ENCODE measurements around the gene ZNF554.

DNA sequence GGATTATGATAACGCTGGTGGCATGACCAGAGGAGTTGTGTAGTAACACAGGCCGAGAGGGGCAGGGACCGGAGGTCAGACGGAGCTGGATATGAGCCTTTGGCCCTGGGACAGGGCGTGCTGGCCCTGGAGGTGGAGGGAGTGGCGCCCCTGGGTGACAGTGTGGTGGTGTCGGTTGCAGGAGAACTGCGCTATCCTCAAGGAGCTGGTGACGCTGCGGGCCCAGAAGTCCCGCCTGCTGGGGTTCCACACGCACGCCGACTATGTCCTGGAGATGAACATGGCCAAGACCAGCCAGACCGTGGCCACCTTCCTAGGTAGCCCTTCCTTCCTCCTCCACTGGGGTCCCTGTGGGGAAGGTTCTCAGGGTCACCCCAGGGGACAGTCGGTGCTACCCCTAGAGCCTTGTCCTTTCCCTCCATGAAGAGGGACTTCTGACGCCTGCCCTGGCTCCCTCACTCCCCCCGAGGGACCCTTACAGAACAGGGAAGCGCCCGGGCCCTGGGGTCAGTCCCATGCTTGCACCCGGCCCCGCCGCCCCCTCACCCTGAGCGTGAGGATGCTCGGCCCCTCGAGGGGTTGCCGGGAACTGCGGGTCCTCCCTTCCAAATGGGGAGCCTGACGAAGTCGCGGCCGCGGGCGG is 12.8 kb upstream of the ZNF554 start:
- TF ChIP-seq, protein P1, sequence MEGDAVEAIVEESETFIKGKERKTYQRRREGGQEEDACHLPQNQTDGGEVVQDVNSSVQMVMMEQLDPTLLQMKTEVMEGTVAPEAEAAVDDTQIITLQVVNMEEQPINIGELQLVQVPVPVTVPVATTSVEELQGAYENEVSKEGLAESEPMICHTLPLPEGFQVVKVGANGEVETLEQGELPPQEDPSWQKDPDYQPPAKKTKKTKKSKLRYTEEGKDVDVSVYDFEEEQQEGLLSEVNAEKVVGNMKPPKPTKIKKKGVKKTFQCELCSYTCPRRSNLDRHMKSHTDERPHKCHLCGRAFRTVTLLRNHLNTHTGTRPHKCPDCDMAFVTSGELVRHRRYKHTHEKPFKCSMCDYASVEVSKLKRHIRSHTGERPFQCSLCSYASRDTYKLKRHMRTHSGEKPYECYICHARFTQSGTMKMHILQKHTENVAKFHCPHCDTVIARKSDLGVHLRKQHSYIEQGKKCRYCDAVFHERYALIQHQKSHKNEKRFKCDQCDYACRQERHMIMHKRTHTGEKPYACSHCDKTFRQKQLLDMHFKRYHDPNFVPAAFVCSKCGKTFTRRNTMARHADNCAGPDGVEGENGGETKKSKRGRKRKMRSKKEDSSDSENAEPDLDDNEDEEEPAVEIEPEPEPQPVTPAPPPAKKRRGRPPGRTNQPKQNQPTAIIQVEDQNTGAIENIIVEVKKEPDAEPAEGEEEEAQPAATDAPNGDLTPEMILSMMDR (IDR thresholded peaks at IDR 0.05), result no peak
- TF ChIP-seq POLR2A (IDR thresholded peaks at IDR 0.05), result no peak
- TF ChIP-seq EP300 (IDR thresholded peaks at IDR 0.05), result no peak
